ENCODE data around the gene EPB41L4A.

DNA sequence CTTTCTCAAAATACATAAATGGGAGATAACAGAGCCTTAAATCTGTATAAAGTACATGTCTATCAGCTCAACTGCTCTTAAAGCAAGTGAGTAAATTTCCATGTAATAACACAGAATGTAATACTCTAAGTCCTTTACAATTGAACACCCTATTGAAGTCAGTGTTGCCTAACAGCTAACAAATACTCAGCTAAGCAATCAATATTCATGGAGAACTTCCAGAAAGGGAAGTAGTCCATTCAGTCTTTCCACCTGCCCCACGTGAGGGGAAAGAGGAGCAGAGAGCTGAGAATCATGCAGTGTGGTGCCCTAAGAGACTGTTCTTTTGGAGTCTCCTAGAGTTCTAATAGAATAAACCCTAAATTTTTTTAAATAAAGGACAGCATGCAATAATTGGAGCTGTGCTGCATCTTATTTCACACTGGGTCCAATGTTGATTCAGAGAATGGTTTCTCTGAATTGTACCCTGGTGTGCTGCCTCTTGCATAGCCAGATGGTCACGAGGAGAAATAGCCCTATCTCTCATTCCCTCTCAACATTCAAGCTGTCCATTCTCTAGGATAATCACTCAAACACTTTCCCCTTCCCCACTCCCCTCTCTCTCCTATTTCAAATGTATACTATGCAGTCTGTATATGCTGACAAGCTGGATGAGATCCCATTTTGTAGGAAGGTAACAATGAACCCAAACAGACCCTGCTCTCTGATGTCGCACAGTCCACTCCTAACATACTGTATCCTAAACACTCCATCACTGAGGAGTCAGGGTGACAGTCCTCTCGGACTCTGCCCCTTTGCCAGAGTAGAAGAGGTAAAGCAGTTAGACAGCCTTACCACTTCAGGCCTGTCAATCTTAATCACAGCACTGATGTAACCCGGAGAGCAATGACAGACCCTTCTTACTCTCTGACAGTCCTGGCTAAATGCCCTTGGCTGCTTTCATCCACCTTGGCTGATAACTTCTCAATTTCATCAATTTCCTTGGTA lies 134.8 kb downstream of the EPB41L4A start:
- TF ChIP-seq, protein P1, sequence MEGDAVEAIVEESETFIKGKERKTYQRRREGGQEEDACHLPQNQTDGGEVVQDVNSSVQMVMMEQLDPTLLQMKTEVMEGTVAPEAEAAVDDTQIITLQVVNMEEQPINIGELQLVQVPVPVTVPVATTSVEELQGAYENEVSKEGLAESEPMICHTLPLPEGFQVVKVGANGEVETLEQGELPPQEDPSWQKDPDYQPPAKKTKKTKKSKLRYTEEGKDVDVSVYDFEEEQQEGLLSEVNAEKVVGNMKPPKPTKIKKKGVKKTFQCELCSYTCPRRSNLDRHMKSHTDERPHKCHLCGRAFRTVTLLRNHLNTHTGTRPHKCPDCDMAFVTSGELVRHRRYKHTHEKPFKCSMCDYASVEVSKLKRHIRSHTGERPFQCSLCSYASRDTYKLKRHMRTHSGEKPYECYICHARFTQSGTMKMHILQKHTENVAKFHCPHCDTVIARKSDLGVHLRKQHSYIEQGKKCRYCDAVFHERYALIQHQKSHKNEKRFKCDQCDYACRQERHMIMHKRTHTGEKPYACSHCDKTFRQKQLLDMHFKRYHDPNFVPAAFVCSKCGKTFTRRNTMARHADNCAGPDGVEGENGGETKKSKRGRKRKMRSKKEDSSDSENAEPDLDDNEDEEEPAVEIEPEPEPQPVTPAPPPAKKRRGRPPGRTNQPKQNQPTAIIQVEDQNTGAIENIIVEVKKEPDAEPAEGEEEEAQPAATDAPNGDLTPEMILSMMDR (conservative IDR thresholded peaks at IDR 0.05; ENCODE audit: low read length), result no peak
- TF ChIP-seq EZH2phosphoT487 (IDR thresholded peaks at IDR 0.05; ENCODE audit: borderline replicate concordance), result no peak
